CD4-positive, alpha-beta T cell treated with Interleukin-15 for 1 hour (primary cell): ENCODE data around the gene FGF14.
"Not testable (repeated sequence)": the region's sequence is repeated elsewhere in the genome, so short reads cannot be mapped to it uniquely, and the experiment has no call there.

Experiments
- DNase-seq: peaks from one replicate; pipeline ENCODE4 v3.0.0-alpha.2; 2020

FGF14 gene

GRCh38 chr13:101915331-101915730 lies 486.5 kb downstream of the FGF14 start:
- DNase-seq, result no peak

DNA sequence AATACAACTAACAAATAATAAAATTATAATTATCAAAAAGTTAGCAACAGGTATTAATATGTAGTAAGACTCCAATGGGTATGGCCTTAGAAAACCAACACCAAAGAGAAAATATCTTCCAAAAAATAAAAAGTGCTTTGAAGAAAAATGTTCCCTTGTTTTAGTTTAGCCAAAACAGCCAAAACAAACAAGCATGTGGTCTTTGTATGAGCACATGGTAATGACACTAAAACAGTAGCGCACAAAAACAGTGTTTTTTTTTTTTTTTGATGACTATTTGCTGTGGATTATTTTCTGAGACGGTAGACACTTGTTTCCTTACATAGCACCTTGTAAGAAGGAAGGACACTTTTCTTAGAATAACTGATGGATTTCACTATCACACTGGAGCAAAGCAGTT lies 490.1 kb downstream of the FGF14 start:
- DNase-seq, result no peak

DNA sequence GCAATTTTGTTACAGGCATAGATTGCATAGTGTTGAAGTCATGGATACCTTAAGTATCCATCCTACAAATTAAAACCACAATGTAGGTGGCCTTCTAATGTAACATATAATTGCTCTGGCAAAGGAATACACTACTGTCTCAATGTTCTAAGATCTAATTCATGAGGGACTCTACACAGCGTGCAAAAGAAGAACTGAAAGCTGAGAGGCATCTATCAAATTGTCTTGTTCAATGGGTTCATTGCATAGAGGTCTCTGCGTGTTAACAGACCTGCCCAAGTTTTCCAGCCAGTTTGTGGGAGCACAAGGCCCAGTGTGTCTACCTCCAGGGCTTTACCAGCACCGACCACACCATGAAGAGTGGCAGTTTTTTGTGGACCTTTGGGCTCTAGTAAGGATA lies 498.0 kb downstream of the FGF14 start:
- DNase-seq, result no peak

DNA sequence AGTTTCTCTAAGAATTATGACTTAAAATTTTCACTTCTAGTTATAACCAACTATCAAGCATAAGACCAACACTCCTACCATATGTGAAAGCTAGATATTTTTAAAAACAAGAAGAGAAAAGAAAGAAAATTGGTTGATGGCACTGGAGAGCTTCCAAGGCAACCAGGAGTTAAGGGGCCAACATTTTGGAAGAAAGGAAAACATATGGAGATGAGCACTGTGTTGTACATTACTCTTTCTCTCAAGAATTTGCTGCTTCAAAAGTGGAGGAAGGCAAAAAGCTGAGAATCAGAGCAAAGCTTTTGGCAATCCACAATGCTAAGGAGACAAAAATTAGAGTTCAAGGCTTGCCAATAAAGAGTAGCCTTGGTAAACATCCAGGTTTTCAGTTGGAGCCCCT lies 503.2 kb downstream of the FGF14 start:
- DNase-seq, result no peak

DNA sequence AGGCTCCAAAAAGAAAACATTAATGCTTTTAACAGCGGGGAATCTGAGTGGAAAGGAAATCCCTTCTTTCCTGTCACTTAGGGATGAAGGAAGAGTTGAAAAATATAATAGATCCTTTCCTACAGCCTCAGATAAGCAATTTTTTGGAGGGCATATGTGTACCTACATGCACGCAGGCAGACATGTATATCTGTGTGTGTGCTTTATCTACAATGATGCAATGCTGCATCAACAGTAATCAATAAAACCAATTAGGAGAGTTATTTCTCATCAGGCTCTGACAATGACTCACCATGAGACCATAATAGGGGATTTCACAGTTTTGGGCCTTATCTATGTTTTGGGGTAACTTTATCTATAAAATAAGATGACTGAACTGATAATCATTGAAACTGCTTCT lies 505.3 kb downstream of the FGF14 start:
- DNase-seq, result no peak

DNA sequence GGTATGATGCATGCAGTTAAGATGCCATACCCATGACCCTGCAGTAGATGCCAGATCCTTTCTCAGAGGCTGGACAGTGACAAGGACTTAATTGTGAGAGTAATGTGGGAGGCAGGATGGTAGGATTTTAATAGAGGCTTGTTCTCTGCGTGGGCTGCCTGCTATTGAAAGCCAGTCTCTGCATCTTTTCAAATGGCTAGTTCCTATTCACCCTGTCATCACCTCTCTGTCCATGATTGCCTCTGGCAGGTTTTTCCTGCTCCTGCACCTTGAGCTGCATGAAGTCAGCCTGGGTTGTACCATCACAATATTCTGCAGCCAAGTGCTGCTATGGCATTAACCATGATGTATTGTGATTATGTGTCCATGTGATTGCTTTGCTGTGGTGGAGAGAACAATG lies 508.8 kb downstream of the FGF14 start:
- DNase-seq, result no peak

GRCh38 chr13:101892296-101892695 lies 509.6 kb downstream of the FGF14 start:
- DNase-seq, result no peak

DNA sequence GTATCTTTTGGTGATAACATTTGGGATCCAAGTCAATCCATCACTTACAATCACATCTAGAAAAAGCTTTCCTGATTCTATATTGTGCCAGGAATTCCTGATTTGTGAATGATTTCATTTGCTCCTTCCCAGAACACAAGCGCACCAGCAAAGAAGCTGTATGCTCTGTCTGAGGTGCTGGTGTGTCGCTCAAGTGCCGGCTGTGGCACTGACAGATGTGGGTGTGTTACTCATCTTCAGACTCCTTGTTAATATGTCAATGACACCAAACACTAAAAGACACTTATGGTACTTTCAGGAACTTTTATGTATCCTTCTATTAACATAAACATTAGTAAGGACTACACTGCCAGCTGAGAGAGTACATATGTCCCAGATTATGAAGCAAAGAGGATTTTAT lies 520.3 kb downstream of the FGF14 start:
- DNase-seq, result no peak

DNA sequence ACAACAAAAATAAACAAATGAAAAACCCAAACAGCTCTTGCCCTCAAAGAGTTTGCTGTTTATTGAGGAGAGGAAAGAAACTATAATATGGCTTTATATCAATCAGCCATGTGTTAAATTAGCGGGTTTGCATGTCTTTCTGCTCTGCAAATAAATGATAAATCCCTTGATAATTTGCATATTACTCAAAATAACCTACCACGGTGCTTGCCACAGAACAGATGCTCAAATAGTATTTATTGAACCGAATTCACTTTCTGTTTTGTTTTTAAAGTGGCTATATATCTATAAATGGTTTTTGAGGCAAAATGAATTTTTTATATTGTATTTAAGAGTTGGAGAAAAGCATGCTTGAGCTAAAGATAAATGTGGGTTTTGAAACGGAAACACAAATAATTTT lies 521.3 kb downstream of the FGF14 start:
- DNase-seq, result no peak

- DNase-seq, result no peak
Observed at GRCh38 chr13:101876951-101877350, 524.9 kb downstream of the FGF14 start.

- DNase-seq, result no peak
Observed at GRCh38 chr13:101875717-101876393, 526.0 kb downstream of the FGF14 start.

DNA sequence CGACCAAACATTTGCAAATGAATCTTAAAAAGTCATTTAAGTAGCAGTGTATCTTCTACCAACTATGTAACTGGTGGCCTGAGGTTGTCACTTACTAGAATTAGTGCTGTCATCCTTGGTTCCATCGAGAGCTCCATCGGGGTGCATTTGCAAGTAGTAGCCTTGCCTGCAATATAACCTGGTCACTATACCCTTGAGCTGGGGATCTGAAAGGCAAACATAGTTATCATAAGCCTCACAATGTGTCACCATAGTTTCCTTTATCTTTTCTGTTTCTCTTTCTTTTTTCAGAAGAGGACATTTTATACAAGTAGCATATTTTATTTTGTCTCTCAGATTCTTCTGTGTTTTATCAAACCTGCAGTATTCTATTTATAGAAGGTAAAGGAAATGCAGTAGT lies 526.8 kb downstream of the FGF14 start:
- DNase-seq, result no peak

DNA sequence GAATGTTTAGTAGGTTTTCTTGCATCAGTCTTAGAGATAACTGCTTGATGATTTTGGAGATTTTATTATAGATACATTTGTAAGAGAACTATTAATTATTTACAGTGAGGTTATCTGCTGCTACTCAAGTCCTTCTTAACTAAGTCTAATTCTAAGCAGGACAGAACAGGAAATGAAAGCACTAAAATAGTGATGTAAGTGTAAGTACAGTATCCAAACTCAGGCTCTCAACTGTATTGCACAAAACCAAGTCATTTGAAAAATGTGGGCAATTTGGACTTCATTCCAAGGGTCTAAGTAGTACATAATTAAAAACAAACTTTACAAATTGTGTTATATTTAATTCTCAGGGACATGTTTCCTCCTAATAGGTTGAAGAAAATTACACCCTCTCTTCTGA lies 532.3 kb downstream of the FGF14 start:
- no peak for DNase-seq

- no peak for DNase-seq
Observed at GRCh38 chr13:101868585-101869469, 533.0 kb downstream of the FGF14 start.

DNA sequence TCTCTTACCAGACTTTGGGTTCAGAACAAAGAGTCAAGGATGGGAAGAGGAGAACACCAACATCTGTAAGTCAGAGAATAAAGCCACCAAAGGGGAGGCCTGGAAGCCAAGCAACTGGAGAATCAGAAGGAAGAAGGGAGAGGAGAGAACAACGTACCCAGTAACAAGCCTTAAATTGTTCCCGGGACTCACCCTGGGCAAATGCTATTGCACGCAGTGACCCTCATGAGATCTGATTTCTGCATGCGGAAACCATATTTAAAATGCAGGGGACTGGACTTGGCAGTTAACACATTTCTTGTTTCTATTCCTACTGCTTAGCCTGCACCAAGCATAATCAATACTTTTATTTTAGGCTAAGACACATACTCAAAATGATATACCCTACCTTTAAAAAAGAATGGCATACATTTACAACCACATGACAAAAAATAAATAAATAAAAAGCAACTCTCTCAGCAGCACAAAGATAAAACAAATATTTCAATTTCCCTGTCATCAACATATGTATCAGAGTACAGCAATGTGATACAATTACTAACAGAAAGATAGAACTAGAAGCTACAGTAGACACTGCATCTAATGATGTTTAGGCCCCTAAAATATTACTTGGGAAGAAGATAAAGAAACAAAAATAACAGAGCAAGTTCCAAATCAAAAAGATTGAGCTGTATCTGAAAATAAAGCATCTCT lies 534.8 kb downstream of the FGF14 start:
- no peak for DNase-seq

GRCh38 chr13:101858860-101859259 lies 543.0 kb downstream of the FGF14 start:
- DNase-seq, result no peak

GRCh38 chr13:101846701-101847100 lies 555.1 kb downstream of the FGF14 start:
- no peak for DNase-seq

DNA sequence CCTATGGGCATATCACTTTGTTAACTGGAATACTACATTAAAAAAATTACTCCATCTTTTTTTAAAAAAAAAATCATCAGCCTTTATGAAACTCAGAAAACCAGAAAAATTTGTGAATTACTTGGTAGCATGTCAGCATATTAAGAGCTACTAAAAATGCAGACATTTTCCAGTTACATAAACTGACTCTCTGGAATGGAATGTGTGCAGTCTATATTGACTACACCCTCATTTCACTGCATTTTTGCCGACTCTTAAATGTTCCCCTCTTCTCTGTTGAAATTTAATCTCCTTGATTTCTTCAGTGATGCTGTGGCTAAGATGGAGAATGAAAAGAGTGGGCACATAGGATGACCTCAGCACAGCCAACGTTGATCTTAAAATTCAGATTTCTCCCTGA lies 555.6 kb downstream of the FGF14 start:
- DNase-seq, result no peak

- no peak for DNase-seq
Observed at GRCh38 chr13:101845245-101846020, 556.4 kb downstream of the FGF14 start.

- DNase-seq, result no peak
Observed at GRCh38 chr13:101841698-101842097, 560.1 kb downstream of the FGF14 start.

- DNase-seq, result no peak
Observed at GRCh38 chr13:101838323-101838722, 563.5 kb downstream of the FGF14 start.

GRCh38 chr13:101837778-101838177 lies 564.1 kb downstream of the FGF14 start:
- DNase-seq, result not testable (repeated sequence)

DNA sequence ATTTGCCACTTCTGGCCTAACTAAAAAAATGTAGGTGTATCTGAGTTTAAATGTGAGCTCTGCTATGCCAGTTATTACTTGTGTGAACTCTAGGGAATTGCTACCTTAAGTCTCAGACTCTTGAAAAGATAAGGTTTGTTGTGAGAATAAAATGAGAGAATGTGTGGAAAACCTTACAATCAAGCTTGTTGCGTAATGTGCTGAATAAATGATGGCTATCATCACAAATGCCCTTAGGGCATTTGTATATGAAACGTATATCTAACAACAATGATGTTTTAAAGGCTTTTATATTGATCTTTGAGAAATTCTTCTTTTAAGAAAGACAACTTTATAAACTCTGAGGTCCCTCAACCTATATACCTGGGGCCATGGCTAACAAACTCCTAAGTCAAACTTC lies 564.6 kb downstream of the FGF14 start:
- DNase-seq, result no peak
